HEK293 (cell line): ENCODE results near the gene CTDSP1.

Experiments used
- BCL11A ChIP-seq: fragments of 450-650 bp; formaldehyde crosslinking; IDR thresholded peaks from 2 replicates; pipeline ENCODE4 v1.5.1; 2016; ENCODE audit warnings: low read depth, missing biosample characterization, missing genetic modification characterization
- GLIS1 ChIP-seq: fragments of 450-650 bp; formaldehyde crosslinking; IDR thresholded peaks from 2 replicates; pipeline ENCODE4 v1.5.1; 2016; ENCODE audit warnings: missing biosample characterization, missing genetic modification characterization
- IKZF3 ChIP-seq: fragments of 450-650 bp; IDR thresholded peaks from 2 replicates; pipeline ENCODE4 v1.5.0; 2018; ENCODE audit warnings: missing biosample characterization, mild to moderate bottlenecking, missing genetic modification characterization, moderate library complexity
- KLF8 ChIP-seq: fragments of 450-650 bp; formaldehyde crosslinking; IDR thresholded peaks from 2 replicates; pipeline ENCODE4 v1.5.1; 2016; ENCODE audit warnings: missing biosample characterization, missing genetic modification characterization
- SP2 ChIP-seq: fragments of 450-650 bp; formaldehyde crosslinking; IDR thresholded peaks from 2 replicates; pipeline ENCODE4 v1.5.1; 2016; ENCODE audit warnings: missing biosample characterization, missing genetic modification characterization
- YY1 ChIP-seq: fragments of 450-650 bp; formaldehyde crosslinking; IDR thresholded peaks from 2 replicates; pipeline ENCODE4 v1.5.1; 2018; ENCODE audit warnings: missing biosample characterization, missing genetic modification characterization
- YY2 ChIP-seq: fragments of 450-650 bp; formaldehyde crosslinking; IDR thresholded peaks from 2 replicates; pipeline ENCODE4 v1.5.1; 2016; ENCODE audit warnings: missing biosample characterization, missing genetic modification characterization
- ZFP37 ChIP-seq: fragments of 450-650 bp; formaldehyde crosslinking; IDR thresholded peaks from 2 replicates; pipeline ENCODE4 v1.5.1; 2016; ENCODE audit warnings: missing biosample characterization, missing genetic modification characterization
- ZNF221 ChIP-seq: fragments of 450-650 bp; formaldehyde crosslinking; IDR thresholded peaks from 2 replicates; pipeline ENCODE4 v1.5.1; 2017; ENCODE audit warnings: missing biosample characterization, missing genetic modification characterization, borderline replicate concordance
- ZNF266 ChIP-seq: fragments of 450-650 bp; formaldehyde crosslinking; IDR thresholded peaks from 2 replicates; pipeline ENCODE4 v1.5.1; 2016; ENCODE audit warnings: missing biosample characterization, missing genetic modification characterization, low read depth
- ZNF433 ChIP-seq: fragments of 450-650 bp; formaldehyde crosslinking; IDR thresholded peaks from 2 replicates; pipeline ENCODE4 v1.5.1; 2016; ENCODE audit warnings: missing biosample characterization, missing genetic modification characterization, low read depth
- ZNF48 ChIP-seq: fragments of 450-650 bp; formaldehyde crosslinking; IDR thresholded peaks from 2 replicates; pipeline ENCODE4 v1.5.1; 2016; ENCODE audit warnings: missing biosample characterization, missing genetic modification characterization
- ZNF561 ChIP-seq: fragments of 450-650 bp; IDR thresholded peaks from 2 replicates; pipeline ENCODE4 v1.5.1; 2018; ENCODE audit warnings: missing biosample characterization, missing genetic modification characterization, borderline replicate concordance
- ZNF571 ChIP-seq: fragments of 450-650 bp; formaldehyde crosslinking; IDR thresholded peaks from 2 replicates; pipeline ENCODE4 v1.5.0; 2017; ENCODE audit warnings: missing biosample characterization, missing genetic modification characterization
- ZNF600 ChIP-seq: fragments of 450-650 bp; formaldehyde crosslinking; IDR thresholded peaks from 2 replicates; pipeline ENCODE4 v1.5.1; 2016; ENCODE audit warnings: missing biosample characterization, missing genetic modification characterization
- ZNF623 ChIP-seq: fragments of 450-650 bp; formaldehyde crosslinking; IDR thresholded peaks from 2 replicates; pipeline ENCODE4 v1.5.1; 2016; ENCODE audit warnings: missing biosample characterization, missing genetic modification characterization
- ZNF629 ChIP-seq: fragments of 450-650 bp; formaldehyde crosslinking; IDR thresholded peaks from 2 replicates; pipeline ENCODE4 v1.5.1; 2017; ENCODE audit warnings: missing biosample characterization, missing genetic modification characterization
- ZSCAN16 ChIP-seq: fragments of 450-650 bp; formaldehyde crosslinking; IDR thresholded peaks from 2 replicates; pipeline ENCODE4 v1.5.1; 2016; ENCODE audit warnings: missing biosample characterization, missing genetic modification characterization
- TF ChIP-seq, protein P1 (sequence below): fragments of 450-650 bp; formaldehyde crosslinking; IDR thresholded peaks from 2 replicates; pipeline ENCODE4 v1.5.1; 2016; ENCODE audit warnings: missing biosample characterization, missing genetic modification characterization
- TF ChIP-seq, protein P2 (sequence below): fragments of 450-650 bp; formaldehyde crosslinking; IDR thresholded peaks from 2 replicates; pipeline ENCODE4 v1.5.1; 2017; ENCODE audit warnings: missing biosample characterization, missing genetic modification characterization
- TF ChIP-seq, protein P3 (sequence below): fragments of 450-650 bp; formaldehyde crosslinking; IDR thresholded peaks from 2 replicates; pipeline ENCODE4 v1.5.1; 2017; ENCODE audit warnings: missing biosample characterization, missing genetic modification characterization
- TF ChIP-seq, protein P4 (sequence below): fragments of 450-650 bp; formaldehyde crosslinking; IDR thresholded peaks from 2 replicates; pipeline ENCODE4 v1.5.1; 2016; ENCODE audit warnings: missing biosample characterization, missing genetic modification characterization
- TF ChIP-seq, protein P5 (sequence below): fragments of 450-650 bp; formaldehyde crosslinking; IDR thresholded peaks from 2 replicates; pipeline ENCODE4 v1.5.1; 2016; ENCODE audit warnings: missing biosample characterization, missing genetic modification characterization

The CTDSP1 gene

DNA sequence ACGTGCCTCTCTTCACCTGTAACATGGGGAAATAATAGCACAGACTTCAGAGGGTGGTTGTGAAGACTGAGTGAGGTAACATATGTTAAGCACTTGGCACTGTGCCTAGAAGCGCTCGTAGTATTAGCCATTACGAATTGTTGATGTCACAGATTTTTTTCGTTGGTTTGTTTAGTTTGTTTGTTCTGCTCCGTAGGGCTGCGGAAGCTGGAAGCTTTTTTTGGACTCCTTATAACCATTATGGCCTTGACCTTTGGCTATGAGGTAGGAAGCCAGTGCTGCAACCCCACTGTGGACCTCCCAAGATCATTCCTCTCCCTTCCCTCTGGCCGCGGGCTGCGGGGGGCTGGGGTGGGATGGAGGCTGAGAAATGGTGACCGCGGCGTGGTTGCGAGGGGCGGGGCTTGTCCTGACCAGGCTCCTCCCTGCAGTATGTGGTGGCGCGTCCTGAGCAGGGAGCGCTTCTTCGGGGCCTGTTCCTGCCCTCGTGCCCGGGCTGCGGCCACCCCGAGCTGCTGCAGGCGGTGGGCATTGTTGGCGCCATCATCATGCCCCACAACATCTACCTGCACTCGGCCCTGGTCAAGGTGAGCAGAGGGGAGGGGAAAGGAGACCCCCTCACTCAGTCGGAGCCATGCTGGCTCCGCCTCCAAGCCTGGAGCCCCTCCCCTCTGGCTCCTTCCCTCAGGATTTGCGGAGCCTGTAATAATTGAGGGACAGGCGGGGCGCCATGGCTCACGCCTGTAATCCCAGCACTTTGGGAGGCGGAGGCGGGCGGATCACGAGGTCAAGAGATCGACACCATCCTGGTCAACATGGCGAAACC, 12.1 kb upstream of the CTDSP1 start (continued):
- no peak for TF ChIP-seq ZNF221 (tag by site-specific recombination)
- peak; percentile 26; the same call in 1 of the 2 replicates for TF ChIP-seq YY2 (tag by site-specific recombination)
- TF ChIP-seq GLIS1 (tag by site-specific recombination): peak; percentile 93
- peak; percentile 23; the same call in 1 of the 2 replicates for TF ChIP-seq KLF8 (tag by site-specific recombination)
- TF ChIP-seq ZFP37 (tag by site-specific recombination): no peak
- no peak for TF ChIP-seq ZNF48 (tag by site-specific recombination)
- TF ChIP-seq, protein P1, sequence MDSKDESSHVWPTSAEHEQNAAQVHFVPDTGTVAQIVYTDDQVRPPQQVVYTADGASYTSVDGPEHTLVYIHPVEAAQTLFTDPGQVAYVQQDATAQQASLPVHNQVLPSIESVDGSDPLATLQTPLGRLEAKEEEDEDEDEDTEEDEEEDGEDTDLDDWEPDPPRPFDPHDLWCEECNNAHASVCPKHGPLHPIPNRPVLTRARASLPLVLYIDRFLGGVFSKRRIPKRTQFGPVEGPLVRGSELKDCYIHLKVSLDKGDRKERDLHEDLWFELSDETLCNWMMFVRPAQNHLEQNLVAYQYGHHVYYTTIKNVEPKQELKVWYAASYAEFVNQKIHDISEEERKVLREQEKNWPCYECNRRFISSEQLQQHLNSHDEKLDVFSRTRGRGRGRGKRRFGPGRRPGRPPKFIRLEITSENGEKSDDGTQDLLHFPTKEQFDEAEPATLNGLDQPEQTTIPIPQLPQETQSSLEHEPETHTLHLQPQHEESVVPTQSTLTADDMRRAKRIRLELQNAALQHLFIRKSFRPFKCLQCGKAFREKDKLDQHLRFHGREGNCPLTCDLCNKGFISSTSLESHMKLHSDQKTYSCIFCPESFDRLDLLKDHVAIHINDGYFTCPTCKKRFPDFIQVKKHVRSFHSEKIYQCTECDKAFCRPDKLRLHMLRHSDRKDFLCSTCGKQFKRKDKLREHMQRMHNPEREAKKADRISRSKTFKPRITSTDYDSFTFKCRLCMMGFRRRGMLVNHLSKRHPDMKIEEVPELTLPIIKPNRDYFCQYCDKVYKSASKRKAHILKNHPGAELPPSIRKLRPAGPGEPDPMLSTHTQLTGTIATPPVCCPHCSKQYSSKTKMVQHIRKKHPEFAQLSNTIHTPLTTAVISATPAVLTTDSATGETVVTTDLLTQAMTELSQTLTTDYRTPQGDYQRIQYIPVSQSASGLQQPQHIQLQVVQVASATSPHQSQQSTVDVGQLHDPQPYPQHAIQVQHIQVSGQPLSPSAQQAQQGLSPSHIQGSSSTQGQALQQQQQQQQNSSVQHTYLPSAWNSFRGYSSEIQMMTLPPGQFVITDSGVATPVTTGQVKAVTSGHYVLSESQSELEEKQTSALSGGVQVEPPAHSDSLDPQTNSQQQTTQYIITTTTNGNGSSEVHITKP (tag by site-specific recombination): peak; percentile 76
- peak; percentile 86 for TF ChIP-seq ZNF600 (tag by site-specific recombination)
- TF ChIP-seq ZNF561 (tag by site-specific recombination): 0 out of 2 replicates have a peak, but pooled peaks have one; percentile 40
- no peak for TF ChIP-seq ZNF571
- no peak for TF ChIP-seq ZSCAN16 (tag by site-specific recombination)
- TF ChIP-seq, protein P2, sequence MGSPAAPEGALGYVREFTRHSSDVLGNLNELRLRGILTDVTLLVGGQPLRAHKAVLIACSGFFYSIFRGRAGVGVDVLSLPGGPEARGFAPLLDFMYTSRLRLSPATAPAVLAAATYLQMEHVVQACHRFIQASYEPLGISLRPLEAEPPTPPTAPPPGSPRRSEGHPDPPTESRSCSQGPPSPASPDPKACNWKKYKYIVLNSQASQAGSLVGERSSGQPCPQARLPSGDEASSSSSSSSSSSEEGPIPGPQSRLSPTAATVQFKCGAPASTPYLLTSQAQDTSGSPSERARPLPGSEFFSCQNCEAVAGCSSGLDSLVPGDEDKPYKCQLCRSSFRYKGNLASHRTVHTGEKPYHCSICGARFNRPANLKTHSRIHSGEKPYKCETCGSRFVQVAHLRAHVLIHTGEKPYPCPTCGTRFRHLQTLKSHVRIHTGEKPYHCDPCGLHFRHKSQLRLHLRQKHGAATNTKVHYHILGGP (tag by site-specific recombination): no peak
- peak; percentile 63 for TF ChIP-seq SP2 (tag by site-specific recombination)
- TF ChIP-seq, protein P3, sequence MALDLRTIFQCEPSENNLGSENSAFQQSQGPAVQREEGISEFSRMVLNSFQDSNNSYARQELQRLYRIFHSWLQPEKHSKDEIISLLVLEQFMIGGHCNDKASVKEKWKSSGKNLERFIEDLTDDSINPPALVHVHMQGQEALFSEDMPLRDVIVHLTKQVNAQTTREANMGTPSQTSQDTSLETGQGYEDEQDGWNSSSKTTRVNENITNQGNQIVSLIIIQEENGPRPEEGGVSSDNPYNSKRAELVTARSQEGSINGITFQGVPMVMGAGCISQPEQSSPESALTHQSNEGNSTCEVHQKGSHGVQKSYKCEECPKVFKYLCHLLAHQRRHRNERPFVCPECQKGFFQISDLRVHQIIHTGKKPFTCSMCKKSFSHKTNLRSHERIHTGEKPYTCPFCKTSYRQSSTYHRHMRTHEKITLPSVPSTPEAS (tag by site-specific recombination): no peak
- TF ChIP-seq, protein P4, sequence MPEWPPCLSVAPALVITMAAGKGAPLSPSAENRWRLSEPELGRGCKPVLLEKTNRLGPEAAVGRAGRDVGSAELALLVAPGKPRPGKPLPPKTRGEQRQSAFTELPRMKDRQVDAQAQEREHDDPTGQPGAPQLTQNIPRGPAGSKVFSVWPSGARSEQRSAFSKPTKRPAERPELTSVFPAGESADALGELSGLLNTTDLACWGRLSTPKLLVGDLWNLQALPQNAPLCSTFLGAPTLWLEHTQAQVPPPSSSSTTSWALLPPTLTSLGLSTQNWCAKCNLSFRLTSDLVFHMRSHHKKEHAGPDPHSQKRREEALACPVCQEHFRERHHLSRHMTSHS (tag by site-specific recombination): no peak
- TF ChIP-seq, protein P5, sequence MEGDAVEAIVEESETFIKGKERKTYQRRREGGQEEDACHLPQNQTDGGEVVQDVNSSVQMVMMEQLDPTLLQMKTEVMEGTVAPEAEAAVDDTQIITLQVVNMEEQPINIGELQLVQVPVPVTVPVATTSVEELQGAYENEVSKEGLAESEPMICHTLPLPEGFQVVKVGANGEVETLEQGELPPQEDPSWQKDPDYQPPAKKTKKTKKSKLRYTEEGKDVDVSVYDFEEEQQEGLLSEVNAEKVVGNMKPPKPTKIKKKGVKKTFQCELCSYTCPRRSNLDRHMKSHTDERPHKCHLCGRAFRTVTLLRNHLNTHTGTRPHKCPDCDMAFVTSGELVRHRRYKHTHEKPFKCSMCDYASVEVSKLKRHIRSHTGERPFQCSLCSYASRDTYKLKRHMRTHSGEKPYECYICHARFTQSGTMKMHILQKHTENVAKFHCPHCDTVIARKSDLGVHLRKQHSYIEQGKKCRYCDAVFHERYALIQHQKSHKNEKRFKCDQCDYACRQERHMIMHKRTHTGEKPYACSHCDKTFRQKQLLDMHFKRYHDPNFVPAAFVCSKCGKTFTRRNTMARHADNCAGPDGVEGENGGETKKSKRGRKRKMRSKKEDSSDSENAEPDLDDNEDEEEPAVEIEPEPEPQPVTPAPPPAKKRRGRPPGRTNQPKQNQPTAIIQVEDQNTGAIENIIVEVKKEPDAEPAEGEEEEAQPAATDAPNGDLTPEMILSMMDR (tag by site-specific recombination): no peak
- peak; percentile 4; the same call in 1 of the 2 replicates for TF ChIP-seq YY1
- TF ChIP-seq ZNF433: no peak
- peak; percentile 98 for TF ChIP-seq ZNF629 (tag by site-specific recombination)
- no peak for TF ChIP-seq ZNF266 (tag by site-specific recombination)
- peak; percentile 50; the same call in 1 of the 2 replicates for TF ChIP-seq IKZF3
- TF ChIP-seq ZNF623: no peak
- no peak for TF ChIP-seq BCL11A
